ENCODE results near the gene UBR3.
"Not testable (repeated sequence)": the region's sequence is repeated elsewhere in the genome, so short reads cannot be mapped to it uniquely, and the experiment has no call there.

The UBR3 gene

DNA sequence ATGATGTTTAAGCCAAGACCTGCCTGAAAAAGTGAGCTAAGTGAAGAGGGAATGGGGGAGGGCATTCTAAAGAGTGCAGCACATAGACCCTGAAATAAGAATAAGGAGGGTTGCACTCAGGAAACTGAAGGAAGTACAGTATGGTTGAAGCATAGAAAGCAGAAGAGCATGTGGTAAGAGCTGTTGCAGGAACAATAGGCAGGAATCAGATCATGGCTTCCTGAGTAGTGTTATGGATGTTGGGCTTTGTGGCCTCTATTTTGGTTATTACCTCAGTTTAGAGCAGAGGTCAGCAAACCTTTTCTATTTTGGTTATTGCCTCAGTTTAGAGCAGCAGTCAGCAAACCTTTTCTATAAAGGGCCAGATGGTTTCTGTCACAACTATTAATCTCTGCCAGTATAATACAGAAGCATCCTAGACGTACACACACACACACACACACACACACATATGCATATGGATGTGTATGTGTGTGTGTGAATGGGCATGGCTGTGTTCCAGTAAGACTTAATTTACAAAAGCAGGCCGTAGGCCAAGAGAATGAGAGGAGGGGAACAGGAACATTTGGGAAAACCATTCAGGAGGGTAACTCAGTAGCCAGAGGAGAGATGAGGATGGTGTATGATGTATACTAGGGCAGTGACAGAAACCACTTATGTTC lies 259.6 kb downstream of the UBR3 start:
- Mint-ChIP-seq H3K27ac (no peak overlapping the region), H3K4me3 (no peak overlapping the region), H3K4me1 (ENCODE audit: low read depth) (peaks cover 6% of the 10 kb centered on the region), H3K9me3 (ENCODE audit: low read depth) (peaks cover 10% of the 10 kb centered on the region), H3K27me3 (no peaks in the 10 kb centered on the region), H3K36me3 (no peaks in the 10 kb centered on the region)

DNA sequence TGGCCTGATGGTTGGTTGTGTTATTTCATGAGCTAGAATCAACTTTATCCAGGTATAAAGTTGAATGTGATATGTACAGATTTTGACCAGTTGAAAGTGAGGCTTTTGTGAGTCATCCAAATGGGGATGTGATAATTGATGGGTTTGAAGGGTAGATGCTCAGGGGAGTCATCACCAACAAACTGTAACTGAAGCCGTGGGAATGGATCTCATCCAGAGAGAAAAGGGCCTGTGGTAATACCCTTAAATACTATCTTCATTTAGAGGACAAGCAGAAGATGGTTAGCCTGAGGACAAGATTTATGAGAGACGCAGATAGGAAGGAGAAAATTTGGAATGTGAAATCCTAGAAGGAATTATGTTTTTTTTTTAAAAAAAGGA lies 260.1 kb downstream of the UBR3 start:
- Mint-ChIP-seq H3K9me3 (ENCODE audit: low read depth) (peaks cover 13% of the 10 kb centered on the region), H3K27me3 (no peaks in the 10 kb centered on the region), H3K27ac (no peak overlapping the region), H3K4me1 (ENCODE audit: low read depth) (peaks cover 6% of the 10 kb centered on the region), H3K36me3 (no peaks in the 10 kb centered on the region), H3K4me3 (no peak overlapping the region)

DNA sequence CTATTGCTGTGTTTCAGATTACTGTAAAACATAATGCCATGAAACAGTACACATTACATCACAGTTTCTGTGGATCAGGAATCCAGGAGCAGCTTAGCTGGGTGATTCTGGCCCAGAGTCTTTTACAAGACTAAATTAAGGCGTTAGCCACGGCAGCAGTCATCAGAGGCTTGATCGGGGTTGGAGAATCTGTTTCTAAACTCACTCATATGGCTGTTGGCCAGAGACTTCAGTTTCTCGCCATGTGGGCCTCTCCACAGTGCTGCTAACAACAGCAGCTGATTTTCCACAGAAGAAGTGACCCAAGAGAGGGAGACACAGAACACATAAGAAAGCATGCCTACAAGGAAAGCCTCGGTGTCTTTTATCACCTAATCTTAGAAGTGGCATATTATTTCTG lies 261.5 kb downstream of the UBR3 start:
- H3K4me1 Mint-ChIP-seq (ENCODE audit: low read depth): peaks cover under 1% of the 10 kb centered on the region
- H3K27me3 Mint-ChIP-seq: no peaks in the 10 kb centered on the region

DNA sequence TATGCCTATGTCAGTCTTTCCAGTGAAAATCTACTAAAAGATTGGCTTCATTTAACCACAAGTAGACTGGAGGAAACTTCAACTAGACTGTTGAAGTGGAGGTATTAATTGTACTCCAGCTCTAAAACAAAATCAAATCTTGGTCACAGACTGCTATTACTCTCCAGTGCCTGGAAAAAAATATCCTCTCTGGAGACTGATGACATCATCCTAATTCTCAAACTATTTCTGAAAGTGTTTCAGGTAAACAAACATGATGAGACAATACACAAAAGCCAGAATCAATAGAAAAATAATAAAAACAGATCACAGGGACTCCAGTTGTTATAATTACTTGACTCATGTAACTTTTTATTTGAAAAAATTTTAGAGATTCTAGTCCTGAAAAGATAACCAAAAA lies 263.0 kb downstream of the UBR3 start:
- Mint-ChIP-seq H3K4me1 (ENCODE audit: low read depth) (no peaks in the 10 kb centered on the region), H3K27ac (no peak overlapping the region), H3K9me3 (ENCODE audit: low read depth) (peaks cover 26% of the 10 kb centered on the region), H3K4me3 (no peak overlapping the region), H3K27me3 (no peaks in the 10 kb centered on the region), H3K36me3 (no peaks in the 10 kb centered on the region)

More for the DNA sequence above, 261.5 kb downstream of the UBR3 start:
- Mint-ChIP-seq H3K4me3 (no peak overlapping the region), H3K27ac (no peak overlapping the region), H3K36me3 (no peaks in the 10 kb centered on the region), H3K9me3 (ENCODE audit: low read depth) (peaks cover 26% of the 10 kb centered on the region)

DNA sequence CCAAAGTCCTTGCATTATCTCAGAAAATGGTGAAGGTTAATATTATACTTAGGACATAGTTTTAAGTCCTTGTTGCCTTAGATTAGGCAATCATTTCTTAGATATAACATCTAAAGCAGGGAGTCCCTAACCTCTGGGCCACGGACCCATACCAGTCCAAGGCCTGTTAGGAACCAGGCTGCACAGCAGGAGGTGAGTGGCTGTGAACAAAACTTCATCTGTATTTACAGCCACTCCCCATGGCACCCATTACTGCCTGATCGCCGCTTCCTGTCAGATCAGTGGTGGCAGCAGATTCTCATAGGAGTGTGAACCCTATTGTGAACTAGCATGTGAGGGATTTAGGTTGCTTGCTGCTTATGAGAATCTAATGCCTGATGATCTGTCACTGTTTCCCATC lies 264.2 kb downstream of the UBR3 start:
- Mint-ChIP-seq H3K4me3 (no peak overlapping the region), H3K9me3 (ENCODE audit: low read depth) (peaks cover 26% of the 10 kb centered on the region), H3K27me3 (no peaks in the 10 kb centered on the region), H3K27ac (no peak overlapping the region), H3K36me3 (no peaks in the 10 kb centered on the region), H3K4me1 (ENCODE audit: low read depth) (no peaks in the 10 kb centered on the region)

DNA sequence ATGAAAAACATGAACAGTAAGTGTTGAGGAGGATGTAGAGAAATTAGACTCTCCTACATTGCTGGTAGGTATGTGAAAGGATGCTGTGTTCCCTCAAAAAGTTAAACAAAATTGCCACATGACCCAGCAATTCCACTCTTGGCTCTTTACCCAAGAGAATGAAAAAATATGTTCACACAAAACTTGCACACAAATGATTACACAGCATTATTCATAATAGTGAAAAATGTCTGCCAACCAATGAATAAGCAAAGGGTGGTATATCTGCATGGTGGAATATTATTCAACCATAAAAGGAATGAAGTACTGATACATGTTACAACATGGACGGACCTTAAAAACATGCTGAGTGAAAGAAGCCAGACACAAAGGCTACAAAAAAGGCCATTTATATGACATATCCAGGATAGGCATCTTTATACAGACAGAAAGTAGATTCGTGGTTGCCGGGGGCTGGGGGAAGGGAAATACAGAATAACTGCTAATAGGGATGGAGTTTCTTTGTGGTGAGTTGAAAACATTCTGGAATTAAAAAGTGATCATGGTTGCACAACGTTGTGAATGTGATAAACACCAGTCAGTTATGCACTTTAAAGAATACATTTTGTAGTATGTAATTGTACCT lies 265.3 kb downstream of the UBR3 start:
- Mint-ChIP-seq H3K36me3 (no peaks in the 10 kb centered on the region), H3K4me1 (ENCODE audit: low read depth) (no peaks in the 10 kb centered on the region), H3K4me3 (no peak overlapping the region), H3K27me3 (no peaks in the 10 kb centered on the region), H3K27ac (no peak overlapping the region), H3K9me3 (ENCODE audit: low read depth) (peaks cover 26% of the 10 kb centered on the region)

DNA sequence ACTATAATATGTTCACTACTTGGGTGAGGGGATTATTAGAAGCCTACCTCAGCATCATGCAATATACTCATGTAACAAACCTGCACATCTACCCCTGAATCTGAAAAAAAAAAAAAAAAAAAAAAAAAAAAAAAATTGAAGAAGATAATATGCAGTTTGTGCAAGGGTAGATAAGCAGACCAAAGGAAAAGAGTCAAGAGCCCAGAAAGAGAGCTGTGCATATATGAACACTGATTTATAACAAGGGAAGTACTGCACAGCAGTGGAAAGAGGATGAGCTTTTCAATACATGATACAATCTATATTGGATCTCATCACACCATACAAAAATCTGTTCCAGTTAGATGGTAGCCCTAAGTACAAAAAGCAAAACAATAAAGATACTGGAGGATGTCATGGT lies 268.1 kb downstream of the UBR3 start:
- Mint-ChIP-seq H3K9me3 (ENCODE audit: low read depth) (peaks cover 23% of the 10 kb centered on the region), H3K4me1 (ENCODE audit: low read depth) (no peaks in the 10 kb centered on the region), H3K27me3 (peaks cover 5% of the 10 kb centered on the region), H3K36me3 (no peaks in the 10 kb centered on the region), H3K27ac (no peak overlapping the region), H3K4me3 (no peak overlapping the region)

DNA sequence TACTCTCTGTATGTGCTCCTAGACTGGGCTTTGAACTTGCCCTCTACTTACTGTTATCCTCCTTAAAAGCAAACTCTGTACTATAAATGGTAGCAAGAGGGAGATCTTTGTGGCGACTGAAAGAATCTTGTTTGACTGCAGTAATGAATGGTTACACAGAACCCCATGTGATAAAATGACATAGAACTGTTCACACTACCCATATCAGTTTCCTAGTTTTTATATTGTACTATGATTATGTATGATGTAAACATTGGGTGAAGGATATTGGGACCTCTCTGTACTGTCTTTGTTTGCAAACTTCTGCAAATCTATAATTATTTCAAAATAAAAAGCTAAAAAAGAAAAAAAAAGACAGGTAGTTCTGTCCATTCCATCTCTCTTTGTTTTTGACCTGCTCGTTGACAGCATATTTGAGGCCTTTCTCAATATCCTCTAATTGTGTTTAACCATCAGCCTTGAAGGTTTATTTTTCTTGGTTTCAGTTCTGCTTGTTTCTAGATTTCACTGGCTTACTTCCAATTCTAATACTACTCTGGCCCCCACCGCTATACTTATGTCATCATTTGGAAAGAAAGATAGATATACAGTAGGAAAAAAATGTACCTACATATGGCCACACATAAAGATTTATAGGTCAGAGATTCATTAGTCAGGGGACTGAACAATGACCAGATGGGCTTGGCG lies 271.5 kb downstream of the UBR3 start:
- Mint-ChIP-seq H3K9me3 (ENCODE audit: low read depth) (no peaks in the 10 kb centered on the region), H3K4me1 (ENCODE audit: low read depth) (no peaks in the 10 kb centered on the region), H3K27me3 (peaks cover 5% of the 10 kb centered on the region), H3K27ac (no peak overlapping the region), H3K36me3 (no peaks in the 10 kb centered on the region), H3K4me3 (no peak overlapping the region)

DNA sequence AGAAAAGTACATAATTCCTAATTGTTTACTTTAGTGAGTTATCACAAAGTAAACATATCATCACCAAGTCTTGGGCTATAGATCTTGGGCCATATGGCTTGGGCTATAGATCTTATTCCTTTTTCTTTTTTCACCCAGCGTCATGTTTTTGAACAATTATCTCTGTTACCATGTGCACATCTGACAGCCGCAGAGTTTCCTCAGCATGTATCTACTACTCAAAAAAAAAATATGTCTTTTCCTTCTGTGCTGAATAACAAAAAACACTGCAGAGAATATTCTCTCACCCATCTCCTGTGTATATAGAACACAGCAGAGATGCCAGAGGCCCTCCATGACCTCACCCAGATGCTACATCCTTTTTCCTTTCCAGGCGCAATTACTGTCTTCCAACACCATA lies 274.5 kb downstream of the UBR3 start:
- H3K4me1 Mint-ChIP-seq (ENCODE audit: low read depth): no peaks in the 10 kb centered on the region
- H3K27me3 Mint-ChIP-seq: peaks cover 8% of the 10 kb centered on the region
- no peak overlapping the region for H3K4me3 Mint-ChIP-seq
- no peaks in the 10 kb centered on the region for H3K9me3 Mint-ChIP-seq (ENCODE audit: low read depth)
- H3K27ac Mint-ChIP-seq: no peak overlapping the region
- no peaks in the 10 kb centered on the region for H3K36me3 Mint-ChIP-seq

DNA sequence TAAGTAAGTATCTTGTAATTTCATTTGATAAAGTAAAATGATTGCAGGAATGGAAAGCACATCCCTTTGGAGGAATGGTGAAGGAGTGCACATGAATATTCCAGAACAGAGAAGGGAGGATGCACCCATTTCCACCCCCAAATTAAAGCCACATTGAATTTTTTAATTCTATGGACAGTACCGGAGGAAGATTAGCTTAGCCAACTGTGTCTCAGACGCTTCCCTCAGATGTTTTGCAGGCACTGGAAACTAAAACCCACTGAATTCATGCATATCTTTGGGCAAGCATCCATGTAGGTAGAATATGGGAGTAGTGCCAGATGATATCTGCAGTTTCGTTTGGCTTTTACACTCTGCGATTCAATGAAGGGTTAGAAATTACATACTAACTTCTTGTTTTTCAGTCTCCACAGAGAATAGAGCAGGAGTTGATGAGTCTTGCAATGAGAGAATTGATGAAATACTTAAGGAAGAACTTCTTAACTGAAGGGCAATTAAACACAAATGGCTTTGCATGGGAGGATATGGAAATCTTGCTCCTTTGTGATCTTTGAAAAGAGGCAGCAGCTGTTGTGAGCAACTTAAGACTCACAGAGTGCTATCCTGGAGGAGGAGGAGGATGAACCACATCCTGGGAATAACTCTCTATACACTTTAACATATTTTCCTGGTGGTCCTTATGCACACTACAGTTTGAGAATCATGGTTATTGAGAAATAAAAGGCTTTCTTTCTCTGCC lies 279.0 kb downstream of the UBR3 start:
- Mint-ChIP-seq H3K36me3 (no peaks in the 10 kb centered on the region), H3K9me3 (ENCODE audit: low read depth) (no peaks in the 10 kb centered on the region), H3K27me3 (peaks cover 3% of the 10 kb centered on the region), H3K4me1 (ENCODE audit: low read depth) (no peaks in the 10 kb centered on the region), H3K4me3 (no peak overlapping the region), H3K27ac (no peak overlapping the region)

DNA sequence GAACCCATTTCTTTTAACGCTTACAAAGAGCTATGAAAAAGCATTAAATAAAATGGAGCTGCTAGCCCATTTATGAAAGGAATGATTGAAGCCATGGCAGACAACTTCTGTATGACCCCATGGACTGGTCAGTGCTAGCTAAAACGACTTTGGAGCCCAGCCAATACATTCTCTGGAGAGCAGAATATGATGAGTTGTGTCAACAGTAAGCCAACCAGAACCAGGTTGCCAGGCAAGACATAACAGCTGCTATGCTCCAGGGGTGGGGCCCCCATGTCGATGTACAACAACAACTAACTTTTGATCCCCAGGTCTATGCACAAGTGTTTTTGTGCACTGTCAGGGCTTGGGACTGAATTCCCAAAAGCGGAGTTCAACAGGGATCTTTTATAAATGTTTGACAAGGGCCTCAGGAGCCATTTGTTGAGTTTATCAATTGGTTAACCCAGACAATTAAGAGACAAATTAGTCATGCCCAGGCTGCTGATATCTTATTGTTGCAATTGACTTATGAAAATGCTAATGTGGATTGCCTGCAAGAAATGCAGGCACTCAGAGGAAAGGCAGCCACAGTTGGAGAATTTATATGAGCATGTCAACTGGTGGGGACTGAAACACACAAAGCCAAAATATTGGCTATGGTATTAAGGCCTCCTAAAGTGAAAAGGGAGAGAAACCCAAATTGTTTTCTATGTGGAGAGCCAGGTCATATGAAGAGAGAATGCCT lies 286.1 kb downstream of the UBR3 start:
- H3K4me1 Mint-ChIP-seq (ENCODE audit: low read depth): no peaks in the 10 kb centered on the region
- H3K9me3 Mint-ChIP-seq (ENCODE audit: low read depth): no peaks in the 10 kb centered on the region
- H3K27ac Mint-ChIP-seq: no peak overlapping the region
- H3K27me3 Mint-ChIP-seq: no peaks in the 10 kb centered on the region
- H3K4me3 Mint-ChIP-seq: no peak overlapping the region
- H3K36me3 Mint-ChIP-seq: no peaks in the 10 kb centered on the region

DNA sequence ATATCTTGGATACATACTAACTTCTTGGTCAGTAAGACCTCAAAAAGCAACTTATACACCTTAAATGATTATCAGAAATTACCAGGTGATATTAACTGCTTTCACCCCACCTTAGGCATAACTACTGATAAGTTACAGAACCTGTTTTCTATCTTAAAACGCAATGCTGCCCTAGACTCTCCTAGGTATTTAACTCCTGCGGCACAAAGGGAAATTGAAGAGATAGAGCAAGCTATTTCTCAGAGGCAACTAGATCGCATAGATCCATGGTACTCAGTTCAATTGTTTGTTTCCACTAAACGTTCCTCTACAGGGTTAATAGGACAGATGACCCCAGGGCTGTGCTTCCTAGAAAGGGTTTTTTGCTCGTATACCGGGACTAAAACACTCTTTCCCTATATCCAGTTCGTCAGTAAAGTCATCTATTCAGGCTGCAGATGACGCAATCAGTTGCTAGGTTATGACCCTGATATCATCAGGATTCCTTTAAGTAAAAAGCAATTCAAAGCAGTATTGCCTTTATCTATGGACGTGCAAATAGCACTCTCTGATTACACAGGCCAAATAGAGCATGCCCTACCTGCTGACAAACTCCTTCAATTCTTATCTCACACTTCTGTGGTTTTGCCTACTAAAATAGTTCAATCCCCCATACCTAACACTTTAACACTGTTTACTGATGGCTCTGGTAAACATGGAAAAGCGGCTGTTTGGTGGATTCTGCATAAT lies 288.4 kb downstream of the UBR3 start:
- Mint-ChIP-seq H3K4me1 (ENCODE audit: low read depth) (no peaks in the 10 kb centered on the region), H3K27me3 (peaks cover 2% of the 10 kb centered on the region), H3K4me3 (no peak overlapping the region), H3K36me3 (no peaks in the 10 kb centered on the region), H3K9me3 (ENCODE audit: low read depth) (no peaks in the 10 kb centered on the region), H3K27ac (no peak overlapping the region)

DNA sequence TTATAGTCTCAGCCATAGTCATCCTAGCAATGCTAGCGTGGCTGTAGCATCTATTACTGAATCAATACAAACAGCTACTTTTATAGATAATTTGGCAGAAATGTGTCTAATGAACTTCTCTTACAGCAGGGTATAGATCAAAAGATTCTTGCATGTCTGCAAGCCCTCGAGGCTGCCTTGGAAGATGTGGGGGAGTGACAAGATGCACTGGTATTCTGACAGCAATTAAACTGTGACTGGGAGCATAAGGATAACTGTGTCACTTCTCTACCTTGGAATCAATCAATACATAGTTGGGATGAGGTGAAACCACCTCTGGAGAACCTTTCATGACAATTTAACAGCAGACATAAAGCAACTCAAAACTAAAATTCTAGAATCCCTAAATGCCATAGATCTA lies 291.4 kb downstream of the UBR3 start:
- no peak overlapping the region for H3K27ac Mint-ChIP-seq
- H3K4me1 Mint-ChIP-seq (ENCODE audit: low read depth): no peaks in the 10 kb centered on the region
- no peaks in the 10 kb centered on the region for H3K36me3 Mint-ChIP-seq
- H3K9me3 Mint-ChIP-seq (ENCODE audit: low read depth): no peaks in the 10 kb centered on the region
- no peak overlapping the region for H3K4me3 Mint-ChIP-seq
- peaks cover 2% of the 10 kb centered on the region for H3K27me3 Mint-ChIP-seq

DNA sequence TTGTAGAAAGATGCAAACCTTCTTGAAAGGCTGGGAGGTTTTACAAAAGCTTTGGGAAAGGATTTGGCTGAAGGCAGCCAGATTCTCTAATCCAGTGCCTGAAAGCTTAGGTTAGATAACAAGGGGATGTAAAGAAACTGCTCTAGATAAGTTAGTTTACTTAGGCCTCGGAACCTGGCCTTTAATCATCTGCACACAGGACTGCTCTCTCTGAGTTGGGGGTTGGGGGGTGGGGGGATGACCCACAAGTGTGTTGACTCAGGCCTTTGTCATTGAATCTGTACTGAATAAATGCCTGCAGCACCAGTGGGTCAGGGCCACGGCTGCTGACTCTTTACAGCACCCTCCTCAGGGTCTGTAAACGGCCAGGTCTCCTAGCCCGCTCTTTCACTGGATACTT lies 292.1 kb downstream of the UBR3 start:
- not testable (repeated sequence) for H3K4me3 Mint-ChIP-seq; H3K27ac Mint-ChIP-seq; H3K4me1 Mint-ChIP-seq (ENCODE audit: low read depth); H3K27me3 Mint-ChIP-seq; H3K36me3 Mint-ChIP-seq; H3K9me3 Mint-ChIP-seq (ENCODE audit: low read depth)

Measured in activated naive CD8-positive, alpha-beta T cell (primary cell).